ENCODE data around the gene USP3. TPM values are rescaled to one million over a fixed set of nuclear protein-coding genes. Genes with fewer than 3 reads are reported as not detected.

Gene USP3
- total RNA-seq, 1 donor from 2014 or later, result 80.0 TPM

DNA sequence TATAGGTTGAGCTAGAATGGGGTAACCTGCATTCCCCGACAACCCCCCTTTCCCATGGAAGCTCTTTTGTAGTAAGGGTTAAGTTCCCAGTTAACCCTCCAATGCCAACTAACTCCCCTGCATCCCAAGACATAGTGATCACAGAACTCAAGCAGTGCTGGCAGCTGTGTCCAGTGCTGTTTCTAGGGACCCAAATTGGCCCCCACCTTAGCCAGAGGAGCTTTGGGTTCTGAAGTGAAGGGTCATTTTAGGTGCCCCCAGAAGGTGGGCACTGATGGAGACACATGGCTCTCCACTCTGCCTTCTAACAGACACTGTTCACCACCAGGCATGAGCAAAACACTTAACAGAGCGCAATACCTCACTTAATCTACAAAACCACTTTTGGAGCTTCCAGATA is 99.9 kb downstream of the USP3 start:
- H3K36me3 Mint-ChIP-seq (ENCODE audit: low read depth), result peaks cover 3% of the 10 kb centered on the region
- no peak overlapping the region for H3K27ac Mint-ChIP-seq (ENCODE audit: unreplicated experiment)
- DNase-seq (ENCODE audit: low read depth, low spot score), result no peak
- peaks cover 11% of the 10 kb centered on the region for H3K27me3 Mint-ChIP-seq (ENCODE audit: low read depth)
- TF ChIP-seq, protein P1, sequence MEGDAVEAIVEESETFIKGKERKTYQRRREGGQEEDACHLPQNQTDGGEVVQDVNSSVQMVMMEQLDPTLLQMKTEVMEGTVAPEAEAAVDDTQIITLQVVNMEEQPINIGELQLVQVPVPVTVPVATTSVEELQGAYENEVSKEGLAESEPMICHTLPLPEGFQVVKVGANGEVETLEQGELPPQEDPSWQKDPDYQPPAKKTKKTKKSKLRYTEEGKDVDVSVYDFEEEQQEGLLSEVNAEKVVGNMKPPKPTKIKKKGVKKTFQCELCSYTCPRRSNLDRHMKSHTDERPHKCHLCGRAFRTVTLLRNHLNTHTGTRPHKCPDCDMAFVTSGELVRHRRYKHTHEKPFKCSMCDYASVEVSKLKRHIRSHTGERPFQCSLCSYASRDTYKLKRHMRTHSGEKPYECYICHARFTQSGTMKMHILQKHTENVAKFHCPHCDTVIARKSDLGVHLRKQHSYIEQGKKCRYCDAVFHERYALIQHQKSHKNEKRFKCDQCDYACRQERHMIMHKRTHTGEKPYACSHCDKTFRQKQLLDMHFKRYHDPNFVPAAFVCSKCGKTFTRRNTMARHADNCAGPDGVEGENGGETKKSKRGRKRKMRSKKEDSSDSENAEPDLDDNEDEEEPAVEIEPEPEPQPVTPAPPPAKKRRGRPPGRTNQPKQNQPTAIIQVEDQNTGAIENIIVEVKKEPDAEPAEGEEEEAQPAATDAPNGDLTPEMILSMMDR (conservative IDR thresholded peaks at IDR 0.05), result no peak
- no peaks in the 10 kb centered on the region for H3K9me3 Mint-ChIP-seq
- H3K4me3 Mint-ChIP-seq, result peak overlapping the region; percentile 49
- peaks cover 19% of the 10 kb centered on the region for H3K4me1 Mint-ChIP-seq

DNA sequence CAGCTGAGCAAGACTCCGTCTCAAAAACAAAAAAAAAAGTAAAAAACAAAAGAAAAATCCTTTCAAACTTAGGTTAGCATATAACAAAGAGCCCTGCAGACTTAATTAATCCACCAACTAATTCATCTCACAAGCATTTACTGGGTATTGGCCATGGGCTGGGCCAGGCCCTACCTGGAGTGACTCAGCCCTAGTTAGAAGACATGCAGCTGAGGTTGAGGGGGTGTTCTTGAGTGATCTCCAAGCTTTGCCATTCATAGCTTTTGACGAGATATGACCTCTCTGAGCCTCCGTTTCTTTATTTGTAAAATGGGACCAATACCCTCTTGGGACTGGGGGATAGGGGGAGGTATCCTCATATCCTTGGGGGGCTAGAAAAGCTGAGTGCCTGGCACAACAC is 100.6 kb downstream of the USP3 start:
- DNase-seq (ENCODE audit: low read depth, low spot score), result no peak
- no peak overlapping the region for H3K4me3 Mint-ChIP-seq
- no peaks in the 10 kb centered on the region for H3K9me3 Mint-ChIP-seq
- H3K27ac Mint-ChIP-seq (ENCODE audit: unreplicated experiment), result no peak overlapping the region
- peaks cover 3% of the 10 kb centered on the region for H3K36me3 Mint-ChIP-seq (ENCODE audit: low read depth)
- H3K27me3 Mint-ChIP-seq (ENCODE audit: low read depth), result peaks cover 11% of the 10 kb centered on the region
- H3K4me1 Mint-ChIP-seq, result peaks cover 23% of the 10 kb centered on the region
- TF ChIP-seq, protein P1 (conservative IDR thresholded peaks at IDR 0.05), result no peak

DNA sequence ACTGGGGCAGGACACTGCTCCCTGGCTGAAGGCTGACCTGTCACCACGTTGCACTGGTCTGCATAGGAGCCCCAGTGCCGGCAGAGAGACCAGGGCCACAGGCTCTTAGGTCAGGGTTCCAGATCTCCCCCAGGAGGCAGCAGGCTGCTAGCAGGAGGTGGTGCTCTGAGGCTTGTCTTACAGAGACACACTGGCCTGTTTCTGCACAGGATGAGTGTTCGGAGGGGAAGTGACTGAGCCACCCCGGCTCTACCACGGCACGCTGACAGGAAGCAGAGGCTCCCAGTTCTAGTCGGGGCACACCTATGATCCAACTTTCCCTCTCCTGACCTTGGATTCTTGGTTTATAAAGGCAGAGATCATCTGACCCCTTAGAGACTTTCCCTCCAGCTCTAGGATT is 101.4 kb downstream of the USP3 start:
- Mint-ChIP-seq H3K27me3 (ENCODE audit: low read depth) (peaks cover 11% of the 10 kb centered on the region), H3K36me3 (ENCODE audit: low read depth) (peaks cover 3% of the 10 kb centered on the region), H3K4me3 (no peak overlapping the region), H3K27ac (ENCODE audit: unreplicated experiment) (no peak overlapping the region), H3K9me3 (no peaks in the 10 kb centered on the region), H3K4me1 (peaks cover 28% of the 10 kb centered on the region)
- TF ChIP-seq, protein P1 (conservative IDR thresholded peaks at IDR 0.05), result no peak
- no peak for DNase-seq (ENCODE audit: low read depth, low spot score)

DNA sequence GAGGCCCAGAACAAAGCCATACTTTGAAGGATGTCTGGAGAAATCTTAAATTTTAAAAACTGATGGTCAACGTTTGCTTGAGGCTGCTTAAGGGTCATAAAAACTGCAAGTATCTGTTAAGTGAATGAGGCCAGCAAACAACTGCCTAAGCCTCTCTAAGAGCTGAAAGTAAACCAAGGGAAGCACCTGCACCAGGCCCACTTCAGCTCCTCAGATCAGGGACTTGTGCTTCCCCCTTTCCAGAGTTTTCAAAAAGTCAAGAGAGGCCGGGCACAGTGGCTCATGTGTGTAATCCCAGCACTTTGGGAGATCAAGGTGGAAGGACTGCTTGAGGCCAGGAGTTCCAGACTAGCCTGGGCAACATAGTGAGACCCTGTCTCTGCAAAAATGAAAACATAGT is 101.9 kb downstream of the USP3 start:
- H3K9me3 Mint-ChIP-seq, result no peaks in the 10 kb centered on the region
- TF ChIP-seq, protein P1 (conservative IDR thresholded peaks at IDR 0.05), result no peak
- peaks cover 30% of the 10 kb centered on the region for H3K4me1 Mint-ChIP-seq

DNA sequence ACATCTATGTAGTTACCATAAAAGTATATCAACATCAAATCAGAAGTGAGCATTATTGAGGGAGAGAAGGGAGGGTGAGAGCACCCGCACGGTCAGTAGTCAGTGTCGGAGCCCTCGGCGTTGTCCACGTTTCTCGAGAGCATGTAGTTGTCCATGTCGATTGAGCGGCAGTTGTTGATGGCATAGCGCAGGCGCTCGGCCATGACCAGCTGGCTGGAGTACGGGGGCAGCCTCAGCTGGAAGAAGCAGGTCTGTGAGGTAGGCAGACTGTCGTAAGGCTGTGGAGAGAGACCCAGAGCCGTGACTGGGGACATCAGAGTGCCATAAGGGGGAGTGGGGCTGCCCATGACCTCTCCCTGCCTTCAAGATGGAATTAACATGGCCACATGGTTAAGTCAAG is 104.6 kb downstream of the USP3 start:
- DNase-seq (ENCODE audit: low read depth, low spot score), result no peak
- Mint-ChIP-seq H3K36me3 (ENCODE audit: low read depth) (peaks cover 7% of the 10 kb centered on the region), H3K9me3 (no peaks in the 10 kb centered on the region), H3K4me3 (no peak overlapping the region), H3K27me3 (ENCODE audit: low read depth) (no peaks in the 10 kb centered on the region), H3K4me1 (peaks cover 25% of the 10 kb centered on the region), H3K27ac (ENCODE audit: unreplicated experiment) (no peak overlapping the region)
- TF ChIP-seq, protein P1 (conservative IDR thresholded peaks at IDR 0.05), result no peak

More for the DNA sequence above, 101.9 kb downstream of the USP3 start:
- H3K36me3 Mint-ChIP-seq (ENCODE audit: low read depth), result peaks cover 3% of the 10 kb centered on the region
- H3K4me3 Mint-ChIP-seq, result no peak overlapping the region
- no peak overlapping the region for H3K27ac Mint-ChIP-seq (ENCODE audit: unreplicated experiment)
- no peak for DNase-seq (ENCODE audit: low read depth, low spot score)
- H3K27me3 Mint-ChIP-seq (ENCODE audit: low read depth), result peaks cover 11% of the 10 kb centered on the region

DNA sequence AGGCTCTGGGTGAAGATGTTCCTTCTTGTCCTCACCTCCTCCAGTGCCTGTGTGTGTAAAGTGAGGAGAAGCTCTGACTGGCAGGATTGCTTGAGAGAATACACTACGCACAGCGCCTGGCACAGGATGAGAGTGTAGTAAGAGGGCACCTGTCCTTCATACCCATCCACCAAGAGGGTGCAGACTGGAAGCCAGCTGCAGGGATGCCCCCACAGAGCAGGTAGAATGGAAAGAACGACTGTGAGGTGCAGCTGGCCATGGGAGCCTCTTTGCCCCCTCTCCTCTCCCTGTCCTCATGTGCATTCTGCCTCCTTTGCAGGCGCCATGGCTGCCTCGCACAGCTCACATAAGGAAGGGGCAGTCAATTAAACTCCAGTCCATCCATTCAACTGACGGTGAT is 105.1 kb downstream of the USP3 start:
- no peaks in the 10 kb centered on the region for H3K9me3 Mint-ChIP-seq
- TF ChIP-seq, protein P1 (conservative IDR thresholded peaks at IDR 0.05), result no peak
- no peaks in the 10 kb centered on the region for H3K27me3 Mint-ChIP-seq (ENCODE audit: low read depth)
- H3K4me3 Mint-ChIP-seq, result no peak overlapping the region
- H3K4me1 Mint-ChIP-seq, result peaks cover 25% of the 10 kb centered on the region
- no peak overlapping the region for H3K27ac Mint-ChIP-seq (ENCODE audit: unreplicated experiment)
- DNase-seq (ENCODE audit: low read depth, low spot score), result no peak
- H3K36me3 Mint-ChIP-seq (ENCODE audit: low read depth), result peaks cover 7% of the 10 kb centered on the region

All from neural crest cell (in vitro differentiated cells).